Fibroblast of villous mesenchyme (primary cell): ENCODE results near the gene ST6GALNAC5. TPM values are rescaled to one million over a fixed set of nuclear protein-coding genes. Genes with fewer than 3 reads are reported as not detected.

Source experiments
- DNase-seq: peaks from one replicate; pipeline ENCODE4 v3.0.0-alpha.2; 2010; ENCODE audit warnings: low read depth
- H3K4me3 ChIP-seq: 2 replicates; pipeline ENCODE4 v1.5.1; 2011; ENCODE audit warnings: low read depth, mild to moderate bottlenecking, low read length
- CTCF ChIP-seq: IDR thresholded peaks from 2 replicates; pipeline ENCODE4 v1.5.1; 2012; ENCODE audit warnings: low read depth, mild to moderate bottlenecking, low read length; ENCODE audit not compliant: insufficient read depth
- total RNA-seq: library from RNA; depleted of rRNA; stranded (reverse); fragments of >200 nt; gene quantifications from 2 replicates; pipeline ENCODE4 v1.2.3, GENCODE V29; 2012

The ST6GALNAC5 gene
- total RNA-seq, 1 donor, result 155 TPM

- TF ChIP-seq CTCF, result no peak
- DNase-seq, result no peak
- H3K4me3 ChIP-seq, result no peak overlapping the region
Measured at GRCh38 chr1:76933847-76934815, 66.9 kb downstream of the ST6GALNAC5 start.

DNA sequence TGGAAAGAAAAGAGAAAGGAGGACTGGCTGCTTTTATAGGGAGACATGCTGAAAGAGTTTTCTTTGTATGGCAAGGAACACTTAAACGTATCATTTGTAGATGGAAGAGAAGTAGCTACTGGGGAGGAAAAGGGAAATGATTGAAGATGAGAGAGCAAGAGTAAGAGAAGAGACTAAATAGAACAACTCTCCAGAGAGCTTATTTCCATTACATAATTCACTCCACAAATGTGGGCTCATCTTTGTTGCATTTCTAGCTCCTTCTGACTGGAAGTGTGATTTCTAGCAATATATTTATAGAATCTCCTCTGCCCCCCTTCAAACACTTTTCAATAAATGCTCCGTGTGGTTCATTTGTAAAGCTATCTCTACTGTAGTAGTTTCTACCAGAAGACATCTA is 71.0 kb downstream of the ST6GALNAC5 start:
- no peak for DNase-seq
- TF ChIP-seq CTCF, result no peak
- no peak overlapping the region for H3K4me3 ChIP-seq

DNA sequence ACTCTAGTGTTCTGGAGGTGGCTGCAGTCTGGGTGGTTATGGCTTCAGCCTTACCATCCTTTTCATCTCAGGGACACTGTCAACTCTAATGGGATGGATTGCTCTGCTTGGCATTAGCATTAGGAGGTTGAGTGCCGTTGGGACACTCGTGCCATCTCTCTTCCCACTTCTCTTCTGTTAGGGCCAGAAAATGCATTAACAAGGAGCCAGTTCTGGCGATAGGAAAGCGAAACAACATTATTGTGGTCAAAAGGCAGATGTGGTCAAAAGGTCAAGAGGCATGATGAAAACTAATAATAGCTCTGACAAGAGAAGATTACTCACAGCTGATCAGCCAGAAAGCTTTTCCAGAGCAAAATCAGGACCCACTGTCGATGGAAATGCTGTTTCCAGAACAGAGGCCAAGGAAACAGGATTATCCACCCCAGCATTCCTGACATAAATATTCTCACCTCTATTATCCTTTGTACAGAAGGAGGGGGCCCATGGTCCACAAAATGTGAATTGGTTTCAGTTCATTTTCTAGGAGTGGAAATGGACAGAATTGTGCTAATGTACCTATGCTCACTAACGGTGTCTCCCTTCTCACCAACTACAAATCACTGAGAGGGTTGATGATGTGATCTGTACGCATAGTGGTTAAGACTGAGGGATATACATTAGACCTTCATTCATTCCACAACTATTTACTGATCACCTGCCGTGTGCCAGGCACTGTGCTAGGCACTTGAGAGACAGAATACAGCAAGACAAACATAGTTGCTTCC is 72.0 kb downstream of the ST6GALNAC5 start:
- no peak for TF ChIP-seq CTCF
- H3K4me3 ChIP-seq, result no peak overlapping the region
- peak; percentile 66 for DNase-seq

DNA sequence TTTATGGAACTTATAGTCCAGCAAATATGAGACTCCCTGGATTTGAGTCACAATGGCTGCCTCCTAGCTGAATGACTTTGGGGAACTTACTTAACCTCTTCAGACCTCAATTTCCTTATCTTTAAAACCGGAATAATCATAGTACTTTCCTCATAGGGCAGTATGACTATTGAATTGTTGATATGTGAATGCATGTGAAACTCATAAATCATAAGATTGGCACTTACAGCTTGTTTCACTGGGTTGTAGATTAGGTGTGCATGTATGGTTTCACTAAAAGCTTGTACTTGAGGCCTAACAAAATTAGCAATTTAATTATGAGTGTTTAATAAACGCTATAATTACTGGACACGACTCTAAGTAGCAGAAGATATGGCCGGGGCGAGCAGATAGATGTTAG is 72.5 kb downstream of the ST6GALNAC5 start:
- H3K4me3 ChIP-seq, result no peak overlapping the region
- TF ChIP-seq CTCF, result no peak
- no peak for DNase-seq

DNA sequence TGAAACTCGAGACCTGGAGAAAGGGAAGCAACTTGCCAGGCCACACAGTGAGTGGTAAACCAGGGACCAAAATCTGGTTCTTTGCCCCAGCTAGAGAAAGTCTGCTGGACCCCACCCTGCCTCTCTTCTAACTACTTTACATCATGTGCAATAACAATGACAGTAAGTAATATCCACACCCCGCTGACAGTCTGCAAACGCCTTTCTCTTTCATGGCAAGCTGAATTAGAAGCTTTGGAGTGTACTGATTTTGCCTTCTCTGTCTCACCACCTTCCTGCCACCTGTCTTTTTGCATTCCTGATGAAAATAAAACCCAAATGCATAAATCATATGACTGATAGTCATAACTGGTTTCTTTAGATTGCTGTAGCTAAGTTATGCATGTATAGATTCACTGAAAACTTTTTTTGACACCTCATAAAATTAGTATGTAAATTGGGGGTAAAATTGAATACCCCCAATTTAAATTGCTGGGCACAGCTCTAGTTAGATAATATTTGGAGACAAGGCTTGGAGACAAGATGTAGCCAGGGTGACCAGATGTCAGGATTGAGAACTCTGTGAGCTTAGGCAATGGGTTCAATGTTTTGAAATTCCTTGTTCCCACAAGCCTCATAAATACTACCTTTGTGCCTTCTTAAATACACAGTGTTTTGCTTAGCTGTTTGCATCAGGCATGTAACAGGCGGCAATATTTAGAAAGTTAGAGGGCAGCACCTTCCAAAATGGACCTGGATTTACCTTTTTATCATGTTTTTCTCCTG is 73.5 kb downstream of the ST6GALNAC5 start:
- H3K4me3 ChIP-seq, result no peak overlapping the region
- peak; percentile 42 for DNase-seq
- TF ChIP-seq CTCF, result no peak

GRCh38 chr1:76942549-76942948 is 75.3 kb downstream of the ST6GALNAC5 start:
- DNase-seq, result peak; percentile 40
- no peak for TF ChIP-seq CTCF
- H3K4me3 ChIP-seq, result no peak overlapping the region
